ENCODE data around the gene SPATA20.

Gene SPATA20

DNA sequence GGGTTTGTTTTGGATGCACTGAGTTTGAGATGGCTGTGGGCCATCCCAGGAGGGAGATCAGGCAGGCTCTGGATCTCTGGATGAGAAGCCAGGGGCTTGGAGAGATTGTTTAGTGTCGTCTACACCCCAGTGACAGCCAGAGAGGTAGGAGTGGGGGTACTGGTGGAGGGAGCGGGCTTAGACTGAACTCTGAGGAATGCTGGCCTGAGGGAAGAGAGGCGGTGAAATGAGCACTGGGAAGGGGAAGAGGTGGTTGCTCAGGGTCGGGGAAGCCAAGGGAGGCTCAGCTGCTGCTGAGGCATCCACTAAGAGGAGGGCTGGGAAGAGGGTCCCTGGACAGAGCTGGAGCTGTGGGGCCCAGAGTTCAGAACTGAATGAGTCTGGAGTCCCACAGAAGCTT is 37.1 kb downstream of the SPATA20 start:
- Histone ChIP-seq H3K9ac (ENCODE audit: low read depth, low read length) (no peak overlapping the region), H3K27ac (ENCODE audit: low read depth, low read length) (no peak overlapping the region), H3K4me3 (ENCODE audit: low read length) (no peak overlapping the region), H3K27me3 (ENCODE audit: insufficient read depth, low read length) (no peaks in the 10 kb centered on the region; the same call in 1 of the 2 replicates), H3K36me3 (ENCODE audit: insufficient read depth, low read length) (no peaks in the 10 kb centered on the region), H3K9me3 (ENCODE audit: insufficient read depth, low read depth, low read length) (no peaks in the 10 kb centered on the region), H3K4me1 (ENCODE audit: insufficient read depth, low read length) (peaks cover 9% of the 10 kb centered on the region; the same call in 1 of the 2 replicates)
- 76% methylated on average over 4 of the region's 4 CpGs for WGBS

DNA sequence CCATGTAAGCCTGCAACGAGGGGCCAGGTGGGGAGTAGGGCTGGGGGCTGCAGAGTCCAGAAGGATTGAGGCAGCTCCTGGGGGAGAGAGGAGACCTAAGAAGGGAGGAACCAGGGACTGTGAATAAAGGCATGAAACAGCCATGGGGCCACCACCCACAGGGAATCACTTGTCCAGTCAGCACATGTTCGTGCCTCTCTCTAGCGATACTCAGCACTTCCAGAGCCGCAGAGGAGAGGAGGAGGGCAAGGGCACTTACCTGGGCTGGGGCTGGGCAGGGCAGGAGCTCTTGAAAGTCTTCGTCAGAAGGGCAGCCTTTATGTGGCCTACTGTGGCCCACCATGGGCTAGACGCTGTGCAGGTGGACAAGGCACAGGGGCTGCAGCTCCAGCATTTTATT is 37.8 kb downstream of the SPATA20 start:
- no peak overlapping the region for H3K27ac ChIP-seq (ENCODE audit: low read depth, low read length)
- H3K9me3 ChIP-seq (ENCODE audit: insufficient read depth, low read depth, low read length) = no peaks in the 10 kb centered on the region
- no peaks in the 10 kb centered on the region; the same call in 1 of the 2 replicates for H3K27me3 ChIP-seq (ENCODE audit: insufficient read depth, low read length)
- H3K4me1 ChIP-seq (ENCODE audit: insufficient read depth, low read length) = peaks cover 9% of the 10 kb centered on the region; the same call in 1 of the 2 replicates
- WGBS = 71% methylated on average over 6 of the region's 6 CpGs
- no peaks in the 10 kb centered on the region for H3K36me3 ChIP-seq (ENCODE audit: insufficient read depth, low read length)
- H3K9ac ChIP-seq (ENCODE audit: low read depth, low read length) = no peak overlapping the region
- no peak overlapping the region for H3K4me3 ChIP-seq (ENCODE audit: low read length)

DNA sequence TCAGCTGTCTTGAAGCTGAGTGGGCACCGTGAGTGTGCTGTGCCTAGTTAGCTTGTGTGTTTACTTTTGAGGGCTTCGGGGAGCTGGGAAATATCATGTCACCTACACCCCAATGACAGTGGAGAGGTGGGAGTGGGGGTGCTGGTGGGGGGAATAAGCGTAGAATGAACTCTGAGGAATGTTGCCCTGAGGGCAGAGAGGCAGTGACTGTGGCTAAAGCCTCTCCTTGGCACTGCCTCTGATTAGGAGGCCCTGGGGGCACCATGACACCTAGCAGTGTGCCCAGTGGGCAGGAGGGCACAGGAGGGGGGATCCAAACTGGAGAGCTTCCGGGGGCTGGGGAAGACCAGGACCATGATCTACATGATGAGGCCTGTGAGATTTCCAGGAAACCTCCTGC is 38.4 kb downstream of the SPATA20 start:
- Histone ChIP-seq H3K4me3 (ENCODE audit: low read length) (no peak overlapping the region), H3K4me1 (ENCODE audit: insufficient read depth, low read length) (peaks cover 9% of the 10 kb centered on the region; the same call in 1 of the 2 replicates), H3K36me3 (ENCODE audit: insufficient read depth, low read length) (no peaks in the 10 kb centered on the region), H3K9me3 (ENCODE audit: insufficient read depth, low read depth, low read length) (no peaks in the 10 kb centered on the region), H3K9ac (ENCODE audit: low read depth, low read length) (no peak overlapping the region), H3K27ac (ENCODE audit: low read depth, low read length) (no peak overlapping the region), H3K27me3 (ENCODE audit: insufficient read depth, low read length) (no peaks in the 10 kb centered on the region; the same call in 1 of the 2 replicates)
- 89% methylated on average over 4 of the region's 4 CpGs for WGBS

DNA sequence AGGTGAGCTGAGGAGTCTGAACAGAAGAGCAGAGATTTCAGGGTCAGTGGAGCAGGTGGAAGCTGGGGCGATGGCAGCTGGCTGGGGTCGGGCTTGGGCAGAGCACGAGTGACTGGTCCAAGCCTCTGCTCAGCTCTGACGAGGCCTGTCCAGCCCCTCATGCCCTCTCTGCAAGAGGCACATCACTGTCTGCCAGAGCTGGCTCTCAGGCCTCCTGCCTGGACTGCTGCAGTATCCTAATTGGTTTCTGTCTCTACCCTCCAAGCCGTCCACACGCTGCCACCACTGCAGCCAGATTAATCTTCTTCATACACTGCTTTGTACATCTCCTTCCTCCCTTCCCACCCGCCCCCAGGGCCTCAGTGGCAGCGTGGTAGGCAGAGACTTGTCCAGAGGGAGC is 38.9 kb downstream of the SPATA20 start:
- 0 out of 2 replicates have a peak overlapping the region, but pooled peaks have one; percentile 9 for H3K9ac ChIP-seq (ENCODE audit: low read depth, low read length)
- H3K9me3 ChIP-seq (ENCODE audit: insufficient read depth, low read depth, low read length) = no peaks in the 10 kb centered on the region
- H3K27ac ChIP-seq (ENCODE audit: low read depth, low read length) = no peak overlapping the region
- no peaks in the 10 kb centered on the region; the same call in 1 of the 2 replicates for H3K27me3 ChIP-seq (ENCODE audit: insufficient read depth, low read length)
- no peaks in the 10 kb centered on the region for H3K36me3 ChIP-seq (ENCODE audit: insufficient read depth, low read length)
- peaks cover 9% of the 10 kb centered on the region; the same call in 1 of the 2 replicates for H3K4me1 ChIP-seq (ENCODE audit: insufficient read depth, low read length)
- WGBS = 81% methylated on average over 8 of the region's 8 CpGs
- no peak overlapping the region for H3K4me3 ChIP-seq (ENCODE audit: low read length)

DNA sequence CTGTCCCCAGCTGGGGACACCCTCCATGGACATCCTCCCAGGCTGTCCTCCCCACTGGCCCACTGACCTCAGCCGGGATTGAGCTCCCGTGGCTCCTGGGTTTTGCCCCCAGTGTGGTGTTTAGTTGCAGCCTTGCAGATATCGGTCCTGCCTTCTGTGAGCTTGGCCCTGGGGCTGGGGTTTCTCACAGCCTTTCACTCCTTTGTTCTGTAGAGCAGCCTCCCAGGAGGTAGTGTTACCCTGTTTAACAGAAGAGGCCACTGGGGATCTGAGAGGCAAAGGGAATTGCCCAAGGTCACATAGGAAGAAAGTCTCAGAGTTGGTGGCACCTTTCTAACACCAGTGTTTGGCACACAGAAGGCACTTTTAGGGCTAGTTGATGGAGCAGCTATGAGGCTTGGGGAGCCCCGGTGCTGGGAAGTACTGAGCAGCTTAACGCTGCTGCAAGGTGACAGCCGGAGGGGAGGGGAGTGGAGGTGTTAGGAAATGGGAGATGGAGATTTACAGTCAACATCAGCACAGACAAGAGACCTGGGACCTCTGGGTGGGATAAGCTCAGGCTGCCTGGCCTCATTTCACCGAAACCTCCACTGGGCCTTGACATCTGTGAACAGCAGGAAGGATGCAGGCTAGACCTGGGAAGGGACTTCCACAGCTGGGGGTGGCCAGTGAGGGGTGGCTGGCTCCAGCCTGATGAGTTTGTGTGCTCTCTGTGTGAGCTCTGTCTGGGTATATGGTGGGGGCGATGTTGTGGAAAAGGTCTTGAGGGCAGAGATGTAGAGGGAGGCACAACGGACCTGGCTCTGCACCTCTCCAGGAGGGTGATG is 39.7 kb downstream of the SPATA20 start:
- 59% methylated on average over 9 of the region's 9 CpGs for whole genome bisulfite sequencing
- Histone ChIP-seq H3K4me1 (ENCODE audit: insufficient read depth, low read length) (peaks cover 9% of the 10 kb centered on the region; the same call in 1 of the 2 replicates), H3K27me3 (ENCODE audit: insufficient read depth, low read length) (no peaks in the 10 kb centered on the region; the same call in 1 of the 2 replicates), H3K27ac (ENCODE audit: low read depth, low read length) (no peak overlapping the region), H3K36me3 (ENCODE audit: insufficient read depth, low read length) (no peaks in the 10 kb centered on the region), H3K9me3 (ENCODE audit: insufficient read depth, low read depth, low read length) (no peaks in the 10 kb centered on the region), H3K9ac (ENCODE audit: low read depth, low read length) (no peak overlapping the region), H3K4me3 (ENCODE audit: low read length) (no peak overlapping the region)

DNA sequence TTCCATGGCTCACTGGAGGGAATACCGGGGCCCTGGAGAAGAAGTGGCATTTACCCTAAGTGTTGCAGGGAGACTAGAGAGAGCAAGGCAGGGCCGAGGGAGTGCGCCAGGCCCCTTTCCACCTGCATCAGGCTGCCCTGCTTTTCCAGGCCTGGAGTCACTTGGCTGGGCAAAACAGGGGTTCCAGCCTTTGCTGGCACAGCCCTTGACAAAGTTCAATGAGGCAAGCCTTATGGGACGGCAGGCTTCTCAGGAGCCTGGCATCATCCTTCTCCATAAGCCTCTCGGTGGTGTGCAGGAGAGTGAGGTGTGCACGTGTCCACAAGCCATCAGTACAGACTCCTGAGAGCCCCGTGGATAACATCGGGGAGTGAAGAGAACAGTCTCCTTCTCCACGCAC is 40.6 kb downstream of the SPATA20 start:
- H3K4me3 ChIP-seq (ENCODE audit: low read length) = no peak overlapping the region
- 80% methylated on average over 9 of the region's 9 CpGs for WGBS
- H3K9ac ChIP-seq (ENCODE audit: low read depth, low read length) = no peak overlapping the region
- peaks cover 9% of the 10 kb centered on the region; the same call in 1 of the 2 replicates for H3K4me1 ChIP-seq (ENCODE audit: insufficient read depth, low read length)
- H3K36me3 ChIP-seq (ENCODE audit: insufficient read depth, low read length) = no peaks in the 10 kb centered on the region
- no peak overlapping the region for H3K27ac ChIP-seq (ENCODE audit: low read depth, low read length)
- H3K9me3 ChIP-seq (ENCODE audit: insufficient read depth, low read depth, low read length) = no peaks in the 10 kb centered on the region
- H3K27me3 ChIP-seq (ENCODE audit: insufficient read depth, low read length) = no peaks in the 10 kb centered on the region

DNA sequence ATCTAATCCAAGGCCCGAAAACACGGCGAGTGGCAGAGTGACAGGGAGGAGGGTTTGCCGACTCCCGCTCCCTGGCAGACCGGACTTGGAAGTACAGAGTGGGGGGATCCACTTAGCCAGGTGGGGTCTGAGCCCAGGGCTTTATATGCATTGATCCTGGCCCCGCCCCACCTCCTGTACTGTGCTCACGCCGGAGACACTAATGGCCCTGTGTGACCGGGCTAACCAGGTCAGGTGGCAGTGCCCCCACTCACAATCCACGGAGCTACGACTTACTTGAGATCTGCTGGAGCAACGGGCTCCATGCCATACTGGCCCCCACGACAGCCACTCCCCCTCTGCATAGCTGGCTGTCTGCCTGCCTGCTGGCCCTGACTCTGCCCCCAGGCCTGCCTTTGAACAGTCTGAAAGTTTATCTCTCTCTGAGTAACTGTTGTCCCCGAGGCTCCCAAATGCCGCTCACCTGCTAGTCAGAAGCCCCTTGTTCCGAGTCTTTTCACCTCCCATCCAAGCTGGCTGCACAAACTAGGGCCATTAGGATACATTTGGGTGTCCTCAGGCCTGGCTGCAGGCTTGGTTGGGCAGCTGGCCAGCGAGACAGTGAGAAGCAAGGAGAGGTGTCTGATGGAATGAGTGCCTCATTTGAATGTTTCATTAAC is 41.5 kb downstream of the SPATA20 start:
- no peak overlapping the region for H3K27ac ChIP-seq (ENCODE audit: low read depth, low read length)
- H3K4me3 ChIP-seq (ENCODE audit: low read length) = no peak overlapping the region
- H3K4me1 ChIP-seq (ENCODE audit: insufficient read depth, low read length) = peaks cover 18% of the 10 kb centered on the region; the same call in 1 of the 2 replicates
- 82% methylated on average over 18 of the region's 18 CpGs for WGBS
- no peaks in the 10 kb centered on the region for H3K36me3 ChIP-seq (ENCODE audit: insufficient read depth, low read length)
- no peak overlapping the region for H3K9ac ChIP-seq (ENCODE audit: low read depth, low read length)
- H3K27me3 ChIP-seq (ENCODE audit: insufficient read depth, low read length) = no peaks in the 10 kb centered on the region
- no peaks in the 10 kb centered on the region for H3K9me3 ChIP-seq (ENCODE audit: insufficient read depth, low read depth, low read length)

DNA sequence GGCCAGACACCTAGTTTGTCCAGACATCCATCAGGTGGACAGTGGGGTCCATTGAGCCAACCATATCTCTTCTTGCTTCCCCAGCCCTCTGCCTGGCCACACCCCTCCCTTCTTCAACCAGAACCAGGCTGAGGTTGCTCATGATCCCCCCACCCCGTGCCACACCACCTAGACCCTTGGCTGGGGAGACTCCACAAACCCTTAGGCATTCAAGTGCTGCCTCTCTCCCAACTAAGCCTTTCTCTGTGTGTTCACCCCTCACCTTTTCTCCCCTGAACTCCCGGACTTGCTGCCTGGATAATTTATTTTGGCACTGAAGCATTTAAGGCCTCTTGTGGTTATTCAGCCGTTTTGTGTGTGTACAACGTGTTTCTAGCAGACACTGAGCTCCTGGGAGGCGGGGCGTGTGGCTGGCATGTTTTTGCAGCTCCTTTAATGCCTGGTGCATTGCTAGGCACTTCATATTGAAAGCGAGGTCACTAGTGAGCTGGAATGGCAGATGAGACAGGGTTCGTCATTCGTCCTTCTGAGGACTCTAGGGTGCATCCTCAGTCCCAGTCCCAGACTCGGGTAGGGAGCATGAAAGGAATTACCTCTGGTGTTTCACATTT is 42.2 kb downstream of the SPATA20 start:
- H3K27me3 ChIP-seq (ENCODE audit: insufficient read depth, low read length) = no peaks in the 10 kb centered on the region
- no peaks in the 10 kb centered on the region for H3K9me3 ChIP-seq (ENCODE audit: insufficient read depth, low read depth, low read length)
- no peak overlapping the region for H3K4me3 ChIP-seq (ENCODE audit: low read length)
- no peaks in the 10 kb centered on the region for H3K36me3 ChIP-seq (ENCODE audit: insufficient read depth, low read length)
- no peak overlapping the region for H3K9ac ChIP-seq (ENCODE audit: low read depth, low read length)
- peaks cover 13% of the 10 kb centered on the region; the same call in 1 of the 2 replicates for H3K4me1 ChIP-seq (ENCODE audit: insufficient read depth, low read length)
- no peak overlapping the region for H3K27ac ChIP-seq (ENCODE audit: low read depth, low read length)
- WGBS = 90% methylated on average over 10 of the region's 10 CpGs

DNA sequence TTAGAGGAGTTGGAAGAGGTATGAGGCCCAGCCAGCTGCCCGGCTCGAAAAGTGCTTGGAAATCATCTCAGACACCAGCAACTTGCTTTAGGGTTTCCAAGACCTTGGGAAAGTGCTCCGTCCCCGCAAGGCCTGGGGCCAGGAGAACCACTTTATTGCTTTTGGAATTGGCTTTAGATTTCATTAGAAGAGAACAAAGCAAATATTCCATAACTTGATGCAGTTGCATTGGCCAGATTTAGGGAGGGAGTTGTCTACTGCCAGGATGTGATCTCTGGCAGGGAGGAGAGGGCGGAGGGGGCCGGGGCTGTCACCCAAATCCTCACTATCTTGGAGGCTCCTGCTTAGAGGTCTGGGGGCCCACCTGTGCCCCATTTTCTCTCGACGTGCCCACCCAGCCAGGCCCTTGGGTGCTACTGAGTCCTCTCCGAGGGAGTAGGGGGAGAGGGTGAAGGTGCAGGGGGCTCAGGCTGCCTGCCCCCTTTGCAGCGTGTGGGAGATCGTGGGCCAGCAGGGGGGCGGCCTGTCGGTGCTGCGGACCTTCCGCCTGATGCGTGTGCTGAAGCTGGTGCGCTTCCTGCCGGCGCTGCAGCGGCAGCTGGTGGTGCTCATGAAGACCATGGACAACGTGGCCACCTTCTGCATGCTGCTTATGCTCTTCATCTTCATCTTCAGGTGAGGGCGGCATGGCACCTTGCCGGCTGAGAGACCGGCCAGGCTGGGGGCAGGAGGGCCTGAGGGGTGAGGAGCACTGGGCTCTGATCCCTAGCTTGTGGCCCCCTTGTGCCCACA is 44.2 kb downstream of the SPATA20 start:
- H3K36me3 ChIP-seq (ENCODE audit: insufficient read depth, low read length) = no peaks in the 10 kb centered on the region
- 95% methylated on average over 24 of the region's 24 CpGs for WGBS
- H3K4me3 ChIP-seq (ENCODE audit: low read length) = no peak overlapping the region
- no peak overlapping the region for H3K27ac ChIP-seq (ENCODE audit: low read depth, low read length)
- peaks cover 12% of the 10 kb centered on the region; the same call in 1 of the 2 replicates for H3K4me1 ChIP-seq (ENCODE audit: insufficient read depth, low read length)
- H3K27me3 ChIP-seq (ENCODE audit: insufficient read depth, low read length) = no peaks in the 10 kb centered on the region
- H3K9ac ChIP-seq (ENCODE audit: low read depth, low read length) = no peak overlapping the region
- H3K9me3 ChIP-seq (ENCODE audit: insufficient read depth, low read depth, low read length) = no peaks in the 10 kb centered on the region

DNA sequence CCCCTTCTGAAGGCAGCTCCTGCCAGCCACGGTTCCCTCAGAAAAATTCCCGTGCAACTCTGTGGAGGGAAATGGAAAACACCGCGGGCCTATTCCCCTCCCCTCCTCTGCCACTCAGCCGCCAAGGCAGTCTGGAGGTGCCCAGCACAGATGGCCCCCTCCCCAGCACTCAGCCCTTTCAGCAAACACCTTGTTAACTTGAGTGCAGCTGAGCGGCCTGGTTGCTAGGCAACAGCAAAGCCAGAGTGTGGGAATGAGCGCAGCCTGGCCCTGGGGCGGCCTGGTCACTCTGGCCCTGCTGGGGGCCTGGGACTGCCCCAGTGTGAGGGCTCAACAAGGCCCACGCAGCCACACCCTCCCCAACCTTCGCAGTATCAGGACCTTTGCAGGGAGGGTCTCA is 46.3 kb downstream of the SPATA20 start:
- H3K9ac ChIP-seq (ENCODE audit: low read depth, low read length) = no peak overlapping the region
- H3K4me1 ChIP-seq (ENCODE audit: insufficient read depth, low read length) = peaks cover 9% of the 10 kb centered on the region; the same call in 1 of the 2 replicates
- H3K4me3 ChIP-seq (ENCODE audit: low read length) = no peak overlapping the region
- no peaks in the 10 kb centered on the region for H3K36me3 ChIP-seq (ENCODE audit: insufficient read depth, low read length)
- H3K27ac ChIP-seq (ENCODE audit: low read depth, low read length) = no peak overlapping the region
- WGBS = 36% methylated on average over 10 of the region's 10 CpGs
- no peaks in the 10 kb centered on the region for H3K9me3 ChIP-seq (ENCODE audit: insufficient read depth, low read depth, low read length)
- no peaks in the 10 kb centered on the region for H3K27me3 ChIP-seq (ENCODE audit: insufficient read depth, low read length)

All from HUES64 (cell line).